Common myeloid progenitor, CD34-positive (primary cell): ENCODE measurements around the gene SLC4A11.
A peak's percentile ranks its signal among the peaks of the same experiment; 100 is the strongest.
"Not testable (repeated sequence)": the region's sequence is repeated elsewhere in the genome, so short reads cannot be mapped to it uniquely, and the experiment has no call there.

Source experiments
- CTCF ChIA-PET: fragments of 350-600 bp; sonication (Branson Sonifier 250); formaldehyde crosslinking; loops from one replicate; lab custom pipeline; 2021; ENCODE audit warnings: antibody characterized with exemption; lab: Charles Lee
- POLR2A ChIA-PET: fragments of 350-600 bp; sonication (Branson Sonifier 250); formaldehyde crosslinking; loops from one replicate; lab custom pipeline; 2021; ENCODE audit warnings: antibody characterized with exemption; lab: Charles Lee
- DNase-seq, 3 donors: peaks; one replicate each; pipeline versions ENCODE4 v3.0.0 to v3.0.0-alpha.2; 2013
- H3K27ac ChIP-seq, 2 experiments: 1 replicate in 1 of 2; 2 replicates in 1 of 2; pipeline ENCODE4 v1.7.0; 2013; ENCODE audit warnings: inconsistent platforms in 2 of 2, low read length in 2 of 2, mild to moderate bottlenecking in 2 of 2, low read depth in 1 of 2, moderate library complexity in 1 of 2; ENCODE audit not compliant: severe bottlenecking in 2 of 2, insufficient read depth in 1 of 2, poor library complexity in 1 of 2
- H3K27me3 ChIP-seq, 5 experiments: replicated peaks in 2 of 5; 1 replicate in 3 of 5; 2 replicates in 2 of 5; pipeline versions ENCODE4 v1.6.1 to v1.7.0; 2013; ENCODE audit warnings: low read length in 4 of 5, mild to moderate bottlenecking in 2 of 5, moderate library complexity in 2 of 5, inconsistent platforms in 1 of 5; ENCODE audit not compliant: insufficient read depth in 5 of 5, control insufficient read depth in 4 of 5
- H3K36me3 ChIP-seq, 4 experiments: 1 replicate in 2 of 4; 2 replicates in 2 of 4; pipeline versions ENCODE4 v1.6.1 to v1.7.0; 2013; ENCODE audit warnings: low read length in 3 of 4, control low read depth in 1 of 4, mild to moderate bottlenecking in 1 of 4; ENCODE audit not compliant: control insufficient read depth in 4 of 4, insufficient read depth in 4 of 4
- H3K4me1 ChIP-seq, 4 experiments: 1 replicate in 3 of 4; 2 replicates in 1 of 4; pipeline versions ENCODE4 v1.6.1 to v1.7.1; 2013; ENCODE audit warnings: low read length in 3 of 4, mild to moderate bottlenecking in 3 of 4, control low read depth in 1 of 4, inconsistent platforms in 1 of 4, moderate library complexity in 1 of 4; ENCODE audit not compliant: control insufficient read depth in 4 of 4, insufficient read depth in 4 of 4; ENCODE audit errors: control extremely low read depth in 1 of 4
- H3K4me3 ChIP-seq, 7 experiments: 1 replicate in 4 of 7; 2 replicates in 3 of 7; pipeline versions ENCODE4 v1.5.1 to v1.7.0; 2013; ENCODE audit warnings: mild to moderate bottlenecking in 7 of 7, low read length in 6 of 7, moderate library complexity in 6 of 7, inconsistent platforms in 2 of 7, low read depth in 2 of 7, control low read depth in 1 of 7; ENCODE audit not compliant: insufficient read depth in 4 of 7, control insufficient read depth in 1 of 7; ENCODE audit errors: extremely low read depth in 1 of 7
- H3K9me3 ChIP-seq, 5 experiments: 1 replicate in 4 of 5; 2 replicates in 1 of 5; pipeline versions ENCODE4 v1.6.1 to v1.7.1; 2013; ENCODE audit warnings: low read length in 4 of 5, mild to moderate bottlenecking in 2 of 5, inconsistent platforms in 1 of 5, low read depth in 1 of 5, moderate library complexity in 1 of 5; ENCODE audit not compliant: control insufficient read depth in 4 of 5, insufficient read depth in 2 of 5; ENCODE audit errors: control extremely low read depth in 1 of 5
- WGBS: methylation state at CpG from one replicate; pipeline ENCODE4 v1.1.5; 2013; ENCODE audit not compliant: insufficient coverage; 5-methylcytosine and 5-hydroxymethylcytosine counted together

Gene SLC4A11

DNA sequence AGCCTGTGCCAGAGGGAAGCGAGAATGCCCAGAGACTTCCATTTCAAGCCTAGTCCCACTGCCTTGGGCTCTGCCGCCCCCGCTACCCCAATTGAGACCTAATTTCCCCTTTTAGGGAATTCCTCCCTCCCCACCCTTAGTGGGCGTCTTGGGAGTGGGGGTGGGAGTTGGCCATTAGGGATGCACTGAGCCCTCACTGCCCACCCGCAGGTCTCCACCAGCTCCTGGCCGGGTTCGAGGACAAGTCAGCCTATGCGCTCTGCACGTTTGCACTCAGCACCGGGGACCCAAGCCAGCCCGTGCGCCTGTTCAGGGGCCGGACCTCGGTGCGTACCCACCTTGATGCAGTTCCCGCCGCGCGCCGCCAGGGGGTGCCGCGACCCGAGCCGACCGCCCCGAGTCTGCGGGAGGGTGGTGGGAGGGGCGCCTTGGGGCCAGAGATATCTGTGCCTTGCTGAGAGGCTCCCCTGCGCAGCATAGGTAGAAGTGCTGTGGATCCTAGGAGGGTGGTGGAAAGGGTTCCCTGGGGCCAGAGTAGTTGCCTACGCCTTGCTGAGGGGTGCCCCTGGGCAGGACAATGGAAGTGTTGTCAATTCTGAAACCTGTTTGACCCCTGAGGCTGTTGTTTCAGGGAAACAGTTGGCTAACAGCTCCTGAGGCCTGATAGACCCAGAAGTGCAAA lies 20.5 kb downstream of the SLC4A11 start:
- Histone ChIP-seq H3K36me3 (peaks cover 2 to 52% (median 29%) of the 10 kb centered on the region in 4 experiments), H3K4me3 (no peak overlapping the region), H3K27me3 (no peaks in the 10 kb centered on the region), H3K27ac (no peak overlapping the region), H3K9me3 (no peaks in the 10 kb centered on the region), H3K4me1 (peaks cover 0 to 25% (median 20%) of the 10 kb centered on the region in 4 experiments)
- WGBS, result 21% methylated on average over 16 of the region's 30 CpGs
- peak; percentile 47 to 73 (median 71) for DNase-seq
- ChIA-PET CTCF (interaction anchor here (0.8 to 3.5 kb wide), 12 partner anchors 9 to 940 kb away, joined by 3 to 25 read pairs (median 4); partner anchors contain the start of genes ITPA and SLC4A11), POLR2A (interaction anchor here (0.7 kb wide), 1 partner anchor 1339 kb away, joined by 5 read pairs; no protein-coding TSS in a partner anchor)

- CTCF ChIA-PET, result interaction anchor here (1.0 to 2.0 kb wide), 4 partner anchors 16 to 101 kb away, joined by 3 to 6 read pairs (median 4); no protein-coding TSS in a partner anchor
Measured at GRCh38 chr20:3215359-3215917, 23.6 kb downstream of the SLC4A11 start.

GRCh38 chr20:3213226-3213625 lies 25.8 kb downstream of the SLC4A11 start:
- Histone ChIP-seq H3K4me1 (peaks cover 6 to 21% (median 16%) of the 10 kb centered on the region in 4 experiments), H3K27me3 (no peaks in the 10 kb centered on the region), H3K36me3 (peaks cover 2 to 27% (median 18%) of the 10 kb centered on the region in 4 experiments), H3K27ac (no peak overlapping the region), H3K4me3 (no peak overlapping the region), H3K9me3 (no peaks in the 10 kb centered on the region)
- no peak for DNase-seq
- WGBS, result 94% methylated on average over 6 of the region's 7 CpGs
- ChIA-PET POLR2A (no interaction called here), CTCF (interaction anchor here (0.7 to 1.9 kb wide), 2 partner anchors 23 to 103 kb away, joined by 3 to 4 read pairs; no protein-coding TSS in a partner anchor)

More at GRCh38 chr20:3215359-3215917, 23.6 kb downstream of the SLC4A11 start:
- 77% methylated on average over 3 of the region's 7 CpGs for WGBS
- H3K4me3 ChIP-seq, H3K9me3 ChIP-seq, H3K27me3 ChIP-seq, DNase-seq, POLR2A ChIA-PET, H3K4me1 ChIP-seq, H3K27ac ChIP-seq: not testable (repeated sequence)
- peaks cover 2 to 33% (median 24%) of the 10 kb centered on the region in 4 experiments for H3K36me3 ChIP-seq

DNA sequence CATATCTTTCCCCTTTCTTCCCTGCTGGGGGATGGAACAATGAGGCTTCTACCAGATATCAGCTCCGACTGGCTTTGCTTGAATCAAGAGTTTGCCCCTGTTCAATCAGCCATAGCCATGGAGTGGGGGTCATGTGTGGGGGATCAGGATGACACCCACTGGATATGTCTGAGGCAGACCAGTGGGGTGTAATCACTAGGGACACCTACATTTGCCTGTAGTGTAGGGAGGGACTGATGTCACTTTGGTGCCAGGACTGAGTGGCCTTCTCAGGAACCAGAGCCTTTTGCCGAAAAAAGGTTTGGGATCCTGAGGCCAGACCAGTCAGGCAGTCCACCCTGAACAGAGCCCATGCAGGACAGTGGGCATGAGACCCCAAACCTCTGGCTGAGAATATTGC lies 28.6 kb downstream of the SLC4A11 start:
- peaks cover 0 to 18% (median 16%) of the 10 kb centered on the region in 4 experiments for H3K36me3 ChIP-seq
- H3K27ac ChIP-seq, result peak overlapping the region in 1 of 2 experiments; percentile 89
- POLR2A ChIA-PET, result no interaction called here
- peak overlapping the region; percentile 85 to 98 (median 94) for H3K4me3 ChIP-seq
- 92% methylated on average over 1 of the region's 2 CpGs for WGBS
- CTCF ChIA-PET, result interaction anchor here (1.0 to 1.4 kb wide), 4 partner anchors 8 to 141 kb away, joined by 3 to 4 read pairs (median 4); no protein-coding TSS in a partner anchor
- no peaks in the 10 kb centered on the region for H3K9me3 ChIP-seq
- no peaks in the 10 kb centered on the region for H3K27me3 ChIP-seq
- H3K4me1 ChIP-seq, result peaks cover 6 to 21% (median 18%) of the 10 kb centered on the region in 4 experiments
- no peak for DNase-seq

DNA sequence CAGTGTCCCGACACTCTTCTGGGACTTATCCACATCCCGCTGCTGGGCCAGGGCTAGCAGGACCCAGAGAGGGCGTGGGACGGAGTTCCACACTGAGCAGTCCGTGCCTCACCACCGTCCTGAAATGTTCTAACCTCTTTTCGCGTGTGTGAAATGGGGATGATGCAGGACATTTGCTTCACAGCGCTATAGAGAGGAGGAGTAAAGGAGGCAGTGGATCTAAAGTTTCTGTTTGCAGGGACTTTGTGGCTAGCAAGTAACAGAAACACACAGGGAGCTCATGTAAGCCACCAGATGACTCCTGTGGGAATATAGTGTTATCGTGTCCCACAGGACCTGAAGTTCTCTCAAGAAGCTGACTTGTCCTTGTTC lies 29.1 kb downstream of the SLC4A11 start:
- DNase-seq, result peak in 1 of 3 donors; percentile 11
- Histone ChIP-seq H3K27me3 (no peaks in the 10 kb centered on the region), H3K4me3 (peak overlapping the region; percentile 85 to 98 (median 94)), H3K27ac (peak overlapping the region; percentile 62 to 89), H3K9me3 (no peaks in the 10 kb centered on the region), H3K36me3 (peaks cover 0 to 15% (median 12%) of the 10 kb centered on the region in 4 experiments), H3K4me1 (peaks cover 6 to 21% (median 18%) of the 10 kb centered on the region in 4 experiments)
- POLR2A ChIA-PET, result no interaction called here
- CTCF ChIA-PET, result interaction anchor here (1.0 to 1.4 kb wide), 4 partner anchors 9 to 141 kb away, joined by 3 to 4 read pairs (median 4); no protein-coding TSS in a partner anchor
- 2% methylated on average over 10 of the region's 10 CpGs for WGBS

GRCh38 chr20:3209257-3209945 lies 29.6 kb downstream of the SLC4A11 start, which contains the start of gene ITPA:
TSS of gene ITPA (plus strand) at chr20:3209498. CDS start at chr20:3209552, 54 bp downstream.
- Histone ChIP-seq H3K4me1 (peaks cover 6 to 21% (median 18%) of the 10 kb centered on the region in 4 experiments), H3K4me3 (peak within 1 kb of the TSS; percentile 85 to 98 (median 94)), H3K27ac (peak within 1 kb of the TSS; percentile 62 to 89), H3K9me3 (no peaks in the 10 kb centered on the region), H3K27me3 (no peaks in the 10 kb centered on the region), H3K36me3 (peaks cover 0 to 14% (median 11%) of the 10 kb centered on the region in 4 experiments)
- POLR2A ChIA-PET, result interaction anchor here (0.5 kb wide), 1 partner anchor 10 kb away, joined by 3 read pairs; no protein-coding TSS in a partner anchor
- under 1% methylated on average over 40 of the region's 48 CpGs for WGBS
- DNase-seq, result peak; percentile 50 to 67 (median 60)
- CTCF ChIA-PET, result interaction anchor here (0.7 to 1.1 kb wide), 6 partner anchors 9 to 156 kb away, joined by 3 to 5 read pairs (median 4); no protein-coding TSS in a partner anchor
